ENCODE results near the gene MCOLN1. TPM values are rescaled to one million over a fixed set of nuclear protein-coding genes. Genes with fewer than 3 reads are reported as not detected.

MCOLN1 gene
- total RNA-seq, 1 donor from 2014 or later: 20.7 TPM

DNA sequence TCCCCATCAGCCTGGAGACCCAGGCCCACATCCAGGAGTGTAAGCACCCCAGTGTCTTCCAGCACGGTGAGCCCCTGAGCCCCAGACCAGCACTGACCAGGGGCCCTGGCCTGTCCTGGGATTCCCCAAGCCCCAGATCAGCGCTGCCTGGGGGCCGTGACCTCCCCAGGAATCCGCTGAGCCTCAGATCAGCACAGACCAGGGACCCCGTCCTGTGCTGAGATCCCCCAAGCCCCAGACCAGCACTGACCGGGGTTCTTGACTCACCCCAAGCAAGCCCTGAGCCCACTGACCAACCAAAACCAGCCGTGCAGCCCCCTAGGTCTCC lies 5.7 kb downstream of the MCOLN1 start:
- no peak overlapping the region for H3K4me3 Mint-ChIP-seq
- H3K9me3 Mint-ChIP-seq: no peaks in the 10 kb centered on the region
- DNase-seq (ENCODE audit: low spot score in 2 of 2, unreplicated experiment in 2 of 2): no peak

GRCh38 chr19:7528522-7529245 lies 6.3 kb downstream of the MCOLN1 start:
- DNase-seq (ENCODE audit: low spot score in 2 of 2, unreplicated experiment in 2 of 2): no peak
- Mint-ChIP-seq H3K36me3 (peaks cover 8% of the 10 kb centered on the region), H3K27me3 (ENCODE audit: low read depth) (no peaks in the 10 kb centered on the region), H3K9me3 (no peaks in the 10 kb centered on the region), H3K4me1 (no peaks in the 10 kb centered on the region), H3K4me3 (no peak overlapping the region), H3K27ac (no peak overlapping the region)
- TF ChIP-seq CTCF (IDR thresholded peaks at IDR 0.05; ENCODE audit: unreplicated experiment): no peak

More for the DNA sequence above, 5.7 kb downstream of the MCOLN1 start:
- TF ChIP-seq CTCF (IDR thresholded peaks at IDR 0.05; ENCODE audit: unreplicated experiment): no peak
- H3K27me3 Mint-ChIP-seq (ENCODE audit: low read depth): no peaks in the 10 kb centered on the region
- H3K4me1 Mint-ChIP-seq: peaks cover 5% of the 10 kb centered on the region
- H3K36me3 Mint-ChIP-seq: peaks cover 8% of the 10 kb centered on the region
- H3K27ac Mint-ChIP-seq: no peak overlapping the region

DNA sequence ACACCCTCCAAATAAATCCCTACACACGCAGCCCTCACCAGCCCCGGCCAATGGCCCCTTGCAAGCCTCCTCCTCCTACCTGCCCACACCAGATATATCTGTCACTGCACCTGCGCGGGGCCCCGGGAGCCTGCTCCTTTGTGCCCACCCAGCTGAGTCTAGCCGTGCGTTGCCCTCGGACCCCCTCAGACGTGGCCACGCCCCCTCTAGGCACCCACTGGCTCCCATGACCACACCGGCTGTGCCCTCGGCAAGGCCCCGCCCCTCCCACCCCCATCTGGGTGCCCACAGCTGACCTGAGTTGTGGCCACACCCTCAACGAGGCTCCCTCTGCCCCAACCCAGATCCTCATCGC lies 6.8 kb downstream of the MCOLN1 start:
- TF ChIP-seq CTCF (IDR thresholded peaks at IDR 0.05; ENCODE audit: unreplicated experiment): no peak
- no peaks in the 10 kb centered on the region for H3K9me3 Mint-ChIP-seq
- no peaks in the 10 kb centered on the region for H3K27me3 Mint-ChIP-seq (ENCODE audit: low read depth)
- no peak for DNase-seq (ENCODE audit: low spot score in 2 of 2, unreplicated experiment in 2 of 2)
- no peak overlapping the region for H3K4me3 Mint-ChIP-seq
- H3K36me3 Mint-ChIP-seq: peaks cover 8% of the 10 kb centered on the region
- H3K27ac Mint-ChIP-seq: no peak overlapping the region
- H3K4me1 Mint-ChIP-seq: no peaks in the 10 kb centered on the region

DNA sequence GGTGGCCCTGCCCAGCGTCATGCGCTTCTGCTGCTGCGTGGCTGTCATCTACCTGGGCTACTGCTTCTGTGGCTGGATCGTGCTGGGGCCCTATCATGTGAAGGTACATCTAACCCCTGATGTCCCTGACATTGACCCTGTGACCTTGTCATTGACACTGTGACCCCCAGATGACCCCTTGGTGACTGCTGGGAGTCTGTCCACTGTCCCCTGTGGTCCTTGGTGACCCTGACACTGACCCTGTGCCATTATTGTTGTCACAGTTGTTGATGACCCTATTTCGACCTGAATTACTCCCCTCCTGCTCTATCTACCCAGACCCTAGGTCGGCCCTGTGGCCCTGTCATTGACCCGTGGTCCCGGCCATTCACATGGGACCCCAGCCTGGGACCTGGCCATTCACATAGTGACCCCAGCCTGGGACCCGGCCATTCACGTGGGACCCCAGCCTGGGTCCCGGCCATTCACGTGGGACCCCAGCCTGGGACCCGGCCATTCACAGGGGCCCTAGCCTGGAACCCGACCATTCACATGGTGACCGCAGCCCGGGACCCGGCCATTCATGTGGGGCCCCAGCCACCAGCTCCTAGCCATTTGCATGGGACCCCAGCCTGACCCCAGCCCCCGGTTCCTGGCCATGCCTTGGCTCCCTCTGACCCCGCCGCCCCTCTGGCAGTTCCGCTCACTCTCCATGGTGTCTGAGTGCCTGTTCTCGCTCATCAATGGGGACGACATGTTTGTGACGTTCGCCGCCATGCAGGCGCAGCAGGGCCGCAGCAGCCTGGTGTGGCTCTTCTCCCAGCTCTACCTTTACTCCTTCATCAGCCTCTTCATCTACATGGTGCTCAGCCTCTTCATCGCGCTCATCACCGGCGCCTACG lies 7.4 kb downstream of the MCOLN1 start:
- Mint-ChIP-seq H3K4me3 (no peak overlapping the region), H3K9me3 (no peaks in the 10 kb centered on the region), H3K27ac (no peak overlapping the region), H3K4me1 (no peaks in the 10 kb centered on the region), H3K36me3 (peaks cover 8% of the 10 kb centered on the region), H3K27me3 (ENCODE audit: low read depth) (no peaks in the 10 kb centered on the region)
- no peak for DNase-seq (ENCODE audit: low spot score in 2 of 2, unreplicated experiment in 2 of 2)
- TF ChIP-seq CTCF (IDR thresholded peaks at IDR 0.05; ENCODE audit: unreplicated experiment): no peak

- TF ChIP-seq CTCF (IDR thresholded peaks at IDR 0.05; ENCODE audit: unreplicated experiment): no peak
- Mint-ChIP-seq H3K27ac (peak overlapping the region; percentile 90), H3K27me3 (ENCODE audit: low read depth) (no peaks in the 10 kb centered on the region), H3K4me3 (peak overlapping the region; percentile 94), H3K9me3 (no peaks in the 10 kb centered on the region), H3K36me3 (peaks cover 8% of the 10 kb centered on the region), H3K4me1 (peaks cover 7% of the 10 kb centered on the region)
- DNase-seq (ENCODE audit: low spot score in 2 of 2, unreplicated experiment in 2 of 2): no peak
Measured at GRCh38 chr19:7533281-7533885, 11.0 kb downstream of the MCOLN1 start.

All from mesothelial cell of epicardium (in vitro differentiated cells).